OCI-LY1 (cell line): ENCODE data around the gene WASF1.

Source experiments
- H2AFZ ChIP-seq: fragments of 200-600 bp; sonication (generic), shearing (Covaris generic); 2 replicates; pipeline ENCODE4 v1.6.0; 2014; ENCODE audit warnings: antibody characterized with exemption, mild to moderate bottlenecking, low read length
- H3F3A ChIP-seq: fragments of 200-600 bp; sonication (generic), shearing (Covaris generic); 2 replicates; pipeline ENCODE4 v1.6.0; 2014; ENCODE audit warnings: mild to moderate bottlenecking, antibody characterized with exemption, low read length, moderate library complexity; ENCODE audit not compliant: insufficient read depth
- H3K27ac ChIP-seq: fragments of 200-600 bp; sonication (generic); 2 replicates; pipeline ENCODE4 v1.5.1; 2014; ENCODE audit warnings: low read length, mixed run types, mild to moderate bottlenecking, low read depth; ENCODE audit not compliant: poor library complexity, severe bottlenecking
- H3K27me3 ChIP-seq: fragments of 200-600 bp; sonication (generic); 2 replicates; pipeline ENCODE4 v1.6.0; 2014; ENCODE audit warnings: antibody characterized with exemption, mild to moderate bottlenecking, low read length, moderate library complexity; ENCODE audit not compliant: insufficient read depth
- H3K36me3 ChIP-seq: fragments of 200-600 bp; sonication (generic); 2 replicates; pipeline ENCODE4 v1.6.1; 2014; ENCODE audit warnings: mild to moderate bottlenecking, antibody characterized with exemption, low read length, moderate library complexity, mixed read lengths; ENCODE audit not compliant: insufficient read depth
- H3K4me1 ChIP-seq: fragments of 200-600 bp; sonication (generic); 2 replicates; pipeline ENCODE4 v1.5.1; 2014; ENCODE audit warnings: mild to moderate bottlenecking, low read length, moderate library complexity; ENCODE audit not compliant: insufficient read depth, severe bottlenecking
- H3K4me2 ChIP-seq: fragments of 200-600 bp; sonication (generic), shearing (Covaris generic); 2 replicates; pipeline ENCODE4 v1.6.1; 2014; ENCODE audit warnings: low read length
- H3K4me3 ChIP-seq: fragments of 200-600 bp; sonication (generic); 2 replicates; pipeline ENCODE4 v1.5.1; 2014; ENCODE audit warnings: low read length, low read depth, mild to moderate bottlenecking, mixed read lengths; ENCODE audit not compliant: poor library complexity, severe bottlenecking
- H3K79me2 ChIP-seq: fragments of 200-600 bp; shearing (Covaris generic); 2 replicates; pipeline ENCODE4 v1.6.1; 2016; ENCODE audit warnings: mixed run types, low read length, mixed read lengths; ENCODE audit not compliant: insufficient read depth
- H3K9ac ChIP-seq: fragments of 200-600 bp; sonication (generic), shearing (Covaris generic); 2 replicates; pipeline ENCODE4 v1.6.1; 2014; ENCODE audit warnings: mild to moderate bottlenecking, low read length, mixed read lengths
- H3K9me2 ChIP-seq: fragments of 200-600 bp; sonication (generic), shearing (Covaris generic); 2 replicates; pipeline ENCODE4 v1.6.1; 2014; ENCODE audit warnings: low read depth, mild to moderate bottlenecking, low read length, mixed read lengths
- H3K9me3 ChIP-seq: fragments of 200-600 bp; shearing (Covaris generic); 2 replicates; pipeline ENCODE4 v1.6.1; 2014; ENCODE audit warnings: low read length, mixed read lengths
- H4K20me1 ChIP-seq: fragments of 200-600 bp; sonication (generic), shearing (Covaris generic); 2 replicates; pipeline ENCODE4 v1.6.0; 2016; ENCODE audit warnings: mild to moderate bottlenecking, low read length; ENCODE audit not compliant: insufficient read depth
- CTCF ChIP-seq: fragments of 200-600 bp; sonication (generic), shearing (Covaris generic); IDR thresholded peaks from 2 replicates; pipeline ENCODE4 v1.5.1; 2017; ENCODE audit warnings: mild to moderate bottlenecking, antibody characterized with exemption, low read length, moderate library complexity, mixed read lengths
- EZH2 ChIP-seq: fragments of 200-600 bp; sonication (generic), shearing (Covaris generic); IDR thresholded peaks from 2 replicates; pipeline ENCODE4 v1.8.0; 2017; ENCODE audit warnings: borderline replicate concordance, mixed run types, mild to moderate bottlenecking, antibody characterized with exemption, low read length, moderate library complexity, mixed read lengths

Gene WASF1

GRCh38 chr6:110063594-110064263 lies 115.7 kb downstream of the WASF1 start:
- no peaks in the 10 kb centered on the region for H3K79me2 ChIP-seq
- H2AFZ ChIP-seq = no peak overlapping the region
- no peak overlapping the region for H3K9ac ChIP-seq
- H3K4me3 ChIP-seq = no peak overlapping the region
- no peaks in the 10 kb centered on the region for H3K4me1 ChIP-seq
- no peak overlapping the region for H3K4me2 ChIP-seq
- no peaks in the 10 kb centered on the region for H3K9me2 ChIP-seq
- H3K27ac ChIP-seq = no peak overlapping the region
- no peaks in the 10 kb centered on the region for H3K9me3 ChIP-seq
- H3K27me3 ChIP-seq = no peaks in the 10 kb centered on the region
- TF ChIP-seq CTCF = no peak
- no peak for TF ChIP-seq EZH2
- no peaks in the 10 kb centered on the region for H4K20me1 ChIP-seq
- no peaks in the 10 kb centered on the region for H3K36me3 ChIP-seq
- no peaks in the 10 kb centered on the region for H3F3A ChIP-seq

GRCh38 chr6:110055387-110055735 lies 124.1 kb downstream of the WASF1 start:
- H4K20me1 ChIP-seq = no peaks in the 10 kb centered on the region
- TF ChIP-seq CTCF (no peak), EZH2 (no peak)
- no peak overlapping the region for H3K9ac ChIP-seq
- H3K4me1 ChIP-seq = no peaks in the 10 kb centered on the region
- no peak overlapping the region for H2AFZ ChIP-seq
- H3K27me3 ChIP-seq = no peaks in the 10 kb centered on the region; the same call in 1 of the 2 replicates
- no peaks in the 10 kb centered on the region for H3F3A ChIP-seq
- no peaks in the 10 kb centered on the region for H3K36me3 ChIP-seq
- H3K79me2 ChIP-seq = no peaks in the 10 kb centered on the region
- H3K9me3 ChIP-seq = no peaks in the 10 kb centered on the region
- H3K27ac ChIP-seq = no peak overlapping the region
- no peaks in the 10 kb centered on the region for H3K9me2 ChIP-seq
- H3K4me3 ChIP-seq = no peak overlapping the region
- H3K4me2 ChIP-seq = no peak overlapping the region

- no peak overlapping the region for H3K4me2 ChIP-seq
- no peaks in the 10 kb centered on the region for H3F3A ChIP-seq
- no peak overlapping the region for H3K27ac ChIP-seq
- H3K79me2 ChIP-seq = no peaks in the 10 kb centered on the region
- H3K27me3 ChIP-seq = peaks cover 3% of the 10 kb centered on the region
- TF ChIP-seq EZH2 (no peak), CTCF (no peak)
- H3K9me3 ChIP-seq = no peaks in the 10 kb centered on the region
- H3K9me2 ChIP-seq = no peaks in the 10 kb centered on the region
- no peaks in the 10 kb centered on the region for H3K4me1 ChIP-seq
- no peak overlapping the region for H3K9ac ChIP-seq
- no peaks in the 10 kb centered on the region for H4K20me1 ChIP-seq
- no peak overlapping the region for H2AFZ ChIP-seq
- no peak overlapping the region for H3K4me3 ChIP-seq
- no peaks in the 10 kb centered on the region for H3K36me3 ChIP-seq
Measured at GRCh38 chr6:110054664-110055386, 124.6 kb downstream of the WASF1 start.
